Fibroblast of mammary gland (primary cell): Measurements from ENCODE around the gene NPAT.
A peak's percentile ranks its signal among the peaks of the same experiment; 100 is the strongest.
"Not testable (repeated sequence)": the region's sequence is repeated elsewhere in the genome, so short reads cannot be mapped to it uniquely, and the experiment has no call there.

Experiments
- DNase-seq: peaks from one replicate; pipeline ENCODE4 v3.0.0-alpha.2; 2010; ENCODE audit warnings: low read depth
- H3K4me3 ChIP-seq: 2 replicates; pipeline ENCODE4 v1.5.1; 2011; ENCODE audit warnings: low read depth, mild to moderate bottlenecking, low read length, moderate library complexity; ENCODE audit not compliant: control insufficient read depth
- CTCF ChIP-seq: conservative IDR thresholded peaks from 2 replicates; pipeline ENCODE4 v1.5.1; 2011; ENCODE audit warnings: low read depth, low read length, inconsistent platforms; ENCODE audit not compliant: control insufficient read depth, insufficient read depth

NPAT gene

GRCh38 chr11:108167624-108168023 lies 54.8 kb downstream of the NPAT start:
- no peak for TF ChIP-seq CTCF
- DNase-seq: no peak
- H3K4me3 ChIP-seq: no peak overlapping the region

GRCh38 chr11:108162878-108163277 lies 59.6 kb downstream of the NPAT start:
- not testable (repeated sequence) for DNase-seq, H3K4me3 ChIP-seq

- no peak overlapping the region for H3K4me3 ChIP-seq
- no peak for DNase-seq
- TF ChIP-seq CTCF: no peak
Measured at GRCh38 chr11:108160970-108161566, 61.4 kb downstream of the NPAT start.

GRCh38 chr11:108154591-108154990 lies 67.8 kb downstream of the NPAT start:
- TF ChIP-seq CTCF: no peak

GRCh38 chr11:108148556-108148955 lies 73.9 kb downstream of the NPAT start:
- H3K4me3 ChIP-seq: no peak overlapping the region
- no peak for DNase-seq
- TF ChIP-seq CTCF: no peak

More at GRCh38 chr11:108154591-108154990, 67.8 kb downstream of the NPAT start:
- no peak for DNase-seq
- no peak overlapping the region for H3K4me3 ChIP-seq

- no peak overlapping the region for H3K4me3 ChIP-seq
- peak; percentile 11 for DNase-seq
- TF ChIP-seq CTCF: no peak
Measured at GRCh38 chr11:108147150-108147549, 75.3 kb downstream of the NPAT start.

GRCh38 chr11:108144615-108145014 lies 77.8 kb downstream of the NPAT start:
- H3K4me3 ChIP-seq: no peak overlapping the region
- no peak for DNase-seq
- no peak for TF ChIP-seq CTCF
